NCI-H146 treated with DMSO at 0.1 percent for 48 hours (cell line): ENCODE measurements around the gene ALDH5A1.
"Not testable (repeated sequence)": the region's sequence is repeated elsewhere in the genome, so short reads cannot be mapped to it uniquely, and the experiment has no call there.

Experiments used
- DNase-seq: peaks from one replicate; lab custom pipeline; 2025; ENCODE audit not compliant: unreplicated experiment; lab: John Stamatoyannopoulos, UW

The ALDH5A1 gene

GRCh38 chr6:24484657-24485323, 10.0 kb upstream of the ALDH5A1 start:
- DNase-seq = no peak

GRCh38 chr6:24486065-24486464, 8.7 kb upstream of the ALDH5A1 start:
- no peak for DNase-seq

- DNase-seq = no peak
Measured at GRCh38 chr6:24489470-24489869, 5.3 kb upstream of the ALDH5A1 start, which contains the start of gene GPLD1. GPLD1 (minus strand) TSS chr6:24489578; CDS start chr6:24489511, 67 bp downstream.

GRCh38 chr6:24489881-24490280, 4.9 kb upstream of the ALDH5A1 start:
- DNase-seq = no peak

GRCh38 chr6:24490948-24491347, 3.8 kb upstream of the ALDH5A1 start:
- DNase-seq = no peak

- DNase-seq = no peak
Measured at GRCh38 chr6:24492475-24492874, 2.3 kb upstream of the ALDH5A1 start.

- DNase-seq = no peak
Measured at GRCh38 chr6:24493945-24494820, 586 bp upstream of the ALDH5A1 start.

- DNase-seq = no peak
Measured at GRCh38 chr6:24497254-24497970, 2.6 kb downstream of the ALDH5A1 start.

- no peak for DNase-seq
Measured at GRCh38 chr6:24500683-24501082, 5.9 kb downstream of the ALDH5A1 start.

- DNase-seq = no peak
Measured at GRCh38 chr6:24501374-24501773, 6.6 kb downstream of the ALDH5A1 start.

GRCh38 chr6:24501914-24502313, 7.1 kb downstream of the ALDH5A1 start:
- no peak for DNase-seq

GRCh38 chr6:24504287-24504648, 9.5 kb downstream of the ALDH5A1 start:
- DNase-seq = no peak

GRCh38 chr6:24504649-24505586, 10.1 kb downstream of the ALDH5A1 start:
- no peak for DNase-seq

- DNase-seq = no peak
Measured at GRCh38 chr6:24506814-24507520, 12.2 kb downstream of the ALDH5A1 start.

GRCh38 chr6:24511976-24512375, 17.2 kb downstream of the ALDH5A1 start:
- not testable (repeated sequence) for DNase-seq

- DNase-seq = no peak
Measured at GRCh38 chr6:24513602-24514001, 18.8 kb downstream of the ALDH5A1 start.

- DNase-seq = no peak
Measured at GRCh38 chr6:24517659-24518543, 23.1 kb downstream of the ALDH5A1 start.

GRCh38 chr6:24520929-24521546, 26.3 kb downstream of the ALDH5A1 start:
- no peak for DNase-seq
